Ovary (tissue), 9 donors: Measurements from ENCODE around the gene GSX2. TPM values are rescaled to one million over a fixed set of nuclear protein-coding genes. Genes with fewer than 3 reads are reported as not detected.
A peak's percentile ranks its signal among the peaks of the same experiment; 100 is the strongest.

Source experiments
- DNase-seq, 5 donors: peaks; one replicate each; pipeline ENCODE4 v3.0.0-alpha.2; 2019 to 2020
- H3K27ac ChIP-seq, 2 donors: fragments of 200-600 bp; one replicate each; pipeline versions ENCODE4 v1.5.1 to v1.8.0; 2019 to 2022
- H3K27me3 ChIP-seq: fragments of 200-600 bp; one replicate; pipeline ENCODE4 v1.8.0; 2022
- H3K36me3 ChIP-seq: fragments of 200-600 bp; sonication (generic); one replicate; pipeline ENCODE4 v1.5.1; 2019
- H3K4me1 ChIP-seq: one replicate; pipeline ENCODE4 v1.8.1; 2013; ENCODE audit warnings: mild to moderate bottlenecking, moderate library complexity; ENCODE audit not compliant: insufficient read depth
- H3K4me3 ChIP-seq: fragments of 200-600 bp; sonication (generic); one replicate; pipeline ENCODE4 v1.5.1; 2017
- H3K9me3 ChIP-seq, 2 donors: fragments of 200-600 bp in 1 of 2; sonication (generic) in 1 of 2; one replicate each; pipeline versions ENCODE4 v1.5.1 to v1.8.1; 2013 to 2019; ENCODE audit warnings: mild to moderate bottlenecking in 1 of 2, moderate library complexity in 1 of 2
- EP300 ChIP-seq: sonication (generic); formaldehyde crosslinking; IDR thresholded peaks from one replicate; pipeline ENCODE4 v1.6.1; 2017; ENCODE audit warnings: antibody characterized with exemption
- POLR2A ChIP-seq: fragments of 450-650 bp; IDR thresholded peaks from one replicate; pipeline ENCODE4 v1.6.1; 2017; ENCODE audit warnings: antibody characterized with exemption, mild to moderate bottlenecking, moderate library complexity
- WGBS, 3 donors: extraction: QIAGEN DNeasy Blood & Tissue Kit in 1 of 3; methylation state at CpG; one replicate each; pipeline versions ENCODE4 v1.1.5 to v1.1.7; 2013 to 2017; 5-methylcytosine and 5-hydroxymethylcytosine counted together
- intact Hi-C, 4 donors: fragments of 100-400 bp; cut with DNase I; formaldehyde crosslinking; loops; one replicate each; pipeline versions ENCODE4 v1.11.0 to v1.15.1; 2022 to 2023
- polyA plus RNA-seq, 2 donors: library from polyadenylated mRNA; stranded (reverse); fragments of 200-250 nt in 1 of 2; fragments of 350-450 nt in 1 of 2; fragmentation: Illumina TruSeq in 1 of 2; extraction: RNeasy Lipid Tissue Mini Kit (QIAGEN cat#74804) in 1 of 2; gene quantifications; one replicate each; pipeline ENCODE4 v1.2.3, GENCODE V29; 2013 to 2014
- total RNA-seq, 7 donors: library from RNA; depleted of rRNA in 2 of 7; stranded (reverse); fragments of >200 nt in 2 of 7; fragmentation: NEBNext Ultra II Directional in 3 of 7; extraction: Animal tissue kit (Norgen Biotek cat#: 25700) in 3 of 7; gene quantifications; one replicate each; pipeline versions ENCODE4 v1.1.0 to v1.2.4, GENCODE V29; 2016 to 2023
- TF ChIP-seq, protein P1 (sequence below), 3 donors: fragments of 450-650 bp in 2 of 3; fragments of 200-600 bp in 1 of 3; IDR thresholded peaks; one replicate each; pipeline versions ENCODE4 v1.5.1 to v1.8.0; 2016 to 2022; ENCODE audit warnings: antibody characterized with exemption in 3 of 3, mild to moderate bottlenecking in 1 of 3
- donor health status: DM: no; HTN: no; CAD: no; lungs with moderate emphysema.
- donor health status: DM: no; HTN: no; CAD: no.
- donor health status: Bipolar disorder and iron deficiency.
- donor health status: DM: yes; HTN: yes; CAD: no.
- donor health status: DM: no; HTN: no; CAD: no.
- donor health status: DM: yes; HTN: yes; CAD: no.

GSX2 gene
- total and polyA plus RNA-seq, 9 donors = not detected

- 88 to 94% (median 91%) methylated on average over 8 of the region's 8 CpGs for WGBS, 3 donors
- no peak for TF ChIP-seq EP300
- TF ChIP-seq, protein P1, sequence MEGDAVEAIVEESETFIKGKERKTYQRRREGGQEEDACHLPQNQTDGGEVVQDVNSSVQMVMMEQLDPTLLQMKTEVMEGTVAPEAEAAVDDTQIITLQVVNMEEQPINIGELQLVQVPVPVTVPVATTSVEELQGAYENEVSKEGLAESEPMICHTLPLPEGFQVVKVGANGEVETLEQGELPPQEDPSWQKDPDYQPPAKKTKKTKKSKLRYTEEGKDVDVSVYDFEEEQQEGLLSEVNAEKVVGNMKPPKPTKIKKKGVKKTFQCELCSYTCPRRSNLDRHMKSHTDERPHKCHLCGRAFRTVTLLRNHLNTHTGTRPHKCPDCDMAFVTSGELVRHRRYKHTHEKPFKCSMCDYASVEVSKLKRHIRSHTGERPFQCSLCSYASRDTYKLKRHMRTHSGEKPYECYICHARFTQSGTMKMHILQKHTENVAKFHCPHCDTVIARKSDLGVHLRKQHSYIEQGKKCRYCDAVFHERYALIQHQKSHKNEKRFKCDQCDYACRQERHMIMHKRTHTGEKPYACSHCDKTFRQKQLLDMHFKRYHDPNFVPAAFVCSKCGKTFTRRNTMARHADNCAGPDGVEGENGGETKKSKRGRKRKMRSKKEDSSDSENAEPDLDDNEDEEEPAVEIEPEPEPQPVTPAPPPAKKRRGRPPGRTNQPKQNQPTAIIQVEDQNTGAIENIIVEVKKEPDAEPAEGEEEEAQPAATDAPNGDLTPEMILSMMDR (IDR thresholded peaks at IDR 0.05) = no peak
- no peak for TF ChIP-seq POLR2A
- intact Hi-C loops = no loop called here
These were observed 9.6 kb upstream of the GSX2 start for GRCh38 chr4:54090404-54090803.

GRCh38 chr4:54090804-54091623, 8.9 kb upstream of the GSX2 start:
- TF ChIP-seq, protein P1 (IDR thresholded peaks at IDR 0.05) = no peak
- no peak for TF ChIP-seq POLR2A
- no peak for TF ChIP-seq EP300
- Histone ChIP-seq H3K27me3 (no peaks in the 10 kb centered on the region), H3K4me1 (peaks cover 5% of the 10 kb centered on the region), H3K27ac (no peak overlapping the region), H3K9me3 (no peaks in the 10 kb centered on the region), H3K36me3 (no peaks in the 10 kb centered on the region), H3K4me3 (peak overlapping the region; percentile 33)
- DNase-seq = peak in 3 of 5 donors; percentile 37 to 54 (median 45)
- 16 to 19% (median 17%) methylated on average over 27 of the region's 27 CpGs for WGBS, 3 donors
- intact Hi-C loops = no loop called here

More at GRCh38 chr4:54090404-54090803, 9.6 kb upstream of the GSX2 start:
- H3K27ac ChIP-seq = no peak overlapping the region
- H3K9me3 ChIP-seq = no peaks in the 10 kb centered on the region
- no peaks in the 10 kb centered on the region for H3K27me3 ChIP-seq
- H3K4me1 ChIP-seq = peaks cover 5% of the 10 kb centered on the region
- DNase-seq = no peak
- no peak overlapping the region for H3K4me3 ChIP-seq
- no peaks in the 10 kb centered on the region for H3K36me3 ChIP-seq

DNA sequence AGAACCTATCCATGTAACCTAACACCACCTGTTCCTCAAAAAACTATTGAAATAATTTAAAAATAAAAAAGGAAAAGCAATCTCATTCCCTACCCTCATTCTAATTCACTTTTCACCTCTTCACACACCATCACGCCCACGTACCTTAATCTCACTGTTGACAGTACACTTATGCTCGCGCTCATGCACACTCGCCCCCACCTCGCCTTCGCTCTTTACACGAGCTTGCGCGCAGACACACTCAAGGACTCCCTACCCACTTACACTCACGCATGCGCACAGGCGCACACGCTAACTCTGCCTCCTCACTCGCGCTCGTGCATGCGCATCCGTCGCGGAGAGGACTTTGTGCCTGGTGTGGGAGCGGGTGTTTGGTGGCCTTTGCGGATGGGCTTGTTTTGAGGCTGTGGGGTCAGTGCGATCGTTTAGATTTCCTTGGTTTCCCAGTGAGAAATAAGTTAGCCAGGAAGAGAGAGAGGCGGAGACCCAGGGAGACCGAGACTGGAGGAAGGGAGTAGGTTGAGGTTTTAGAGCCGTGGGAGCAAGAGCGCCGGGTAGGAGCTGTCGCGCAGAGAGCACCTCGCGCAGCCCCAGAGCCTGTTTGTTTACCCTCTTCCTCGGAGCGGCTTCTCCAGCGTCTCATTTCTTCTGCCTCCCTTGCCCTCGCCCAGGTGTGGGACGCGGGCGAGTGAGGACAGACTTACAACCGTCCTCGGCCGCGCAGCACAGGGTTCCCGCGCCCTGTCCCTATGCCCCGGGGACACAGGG, 8.1 kb upstream of the GSX2 start:
- Histone ChIP-seq H3K4me3 (peak overlapping the region; percentile 33), H3K27me3 (no peaks in the 10 kb centered on the region), H3K4me1 (peaks cover 5% of the 10 kb centered on the region), H3K9me3 (no peaks in the 10 kb centered on the region), H3K36me3 (no peaks in the 10 kb centered on the region), H3K27ac (no peak overlapping the region)
- TF ChIP-seq EP300 (no peak), POLR2A (no peak)
- TF ChIP-seq, protein P1 (IDR thresholded peaks at IDR 0.05) = no peak
- peak; percentile 71 to 83 (median 77) for DNase-seq
- intact Hi-C loops = no loop called here
- WGBS, 3 donors = 1 to 2% (median 1%) methylated on average over 48 of the region's 48 CpGs

DNA sequence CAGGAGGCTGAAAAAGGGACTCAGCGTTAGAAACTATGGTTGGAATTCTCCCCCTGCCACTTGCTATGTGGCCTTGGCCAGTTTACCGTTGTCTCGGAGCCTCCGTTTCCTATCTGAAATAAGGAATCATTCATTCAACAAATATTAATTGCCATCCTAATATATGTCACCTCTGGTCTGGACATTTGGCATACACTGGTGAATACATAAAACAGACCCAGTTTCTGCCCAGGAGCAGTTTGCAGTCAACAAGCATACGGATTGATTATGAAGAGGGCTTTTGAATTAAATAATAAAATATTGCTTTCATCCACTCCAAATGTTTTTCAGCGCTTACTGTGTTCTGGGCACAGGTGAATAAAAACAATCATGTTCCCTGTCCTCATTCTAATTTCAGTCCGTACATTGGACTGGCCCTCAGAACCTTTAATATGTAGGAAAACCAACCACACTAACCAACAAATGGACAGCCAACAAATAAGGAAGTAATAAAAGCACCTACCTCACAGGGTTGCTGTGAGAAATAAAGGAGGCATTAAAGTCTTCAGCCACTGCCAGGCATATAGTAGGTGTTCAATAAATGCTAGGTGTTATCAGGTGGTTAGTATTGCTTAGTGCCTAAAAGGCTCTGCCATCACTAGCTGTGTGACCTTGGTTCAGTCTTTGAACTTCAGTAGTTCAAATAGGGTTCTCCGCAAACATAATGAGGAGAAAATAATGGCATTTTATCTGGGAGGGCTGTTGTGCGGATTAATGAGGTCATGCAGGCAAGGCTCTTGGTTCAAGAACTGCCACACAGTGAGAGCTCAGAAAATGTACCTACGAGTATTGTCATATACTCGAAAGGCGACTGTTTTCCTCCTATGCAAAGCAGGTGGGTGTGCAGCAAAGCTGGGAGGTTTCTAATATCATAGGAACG, 7.3 kb upstream of the GSX2 start:
- intact Hi-C loops = no loop called here
- Histone ChIP-seq H3K27me3 (no peaks in the 10 kb centered on the region), H3K27ac (no peak overlapping the region), H3K9me3 (no peaks in the 10 kb centered on the region), H3K4me1 (peaks cover 5% of the 10 kb centered on the region), H3K36me3 (no peaks in the 10 kb centered on the region), H3K4me3 (peak overlapping the region; percentile 33)
- 18 to 26% (median 24%) methylated on average over 13 of the region's 13 CpGs for WGBS, 3 donors
- TF ChIP-seq EP300 (no peak), POLR2A (no peak)
- TF ChIP-seq, protein P1 (IDR thresholded peaks at IDR 0.05) = no peak
- no peak for DNase-seq
